SIG-M5 (cell line): ENCODE results near the gene ACACB.

ENCODE experiments used
- DNase-seq: peaks from one replicate; lab custom pipeline; 2025; lab: John Stamatoyannopoulos, UW

The ACACB gene

GRCh38 chr12:109214131-109214530 is 97.7 kb downstream of the ACACB start:
- DNase-seq: no peak

GRCh38 chr12:109218996-109219395 is 102.6 kb downstream of the ACACB start:
- no peak for DNase-seq

- no peak for DNase-seq
Measured at GRCh38 chr12:109219938-109220337, 103.6 kb downstream of the ACACB start.

- DNase-seq: no peak
Measured at GRCh38 chr12:109221277-109221931, 105.0 kb downstream of the ACACB start.

GRCh38 chr12:109222062-109222461 is 105.7 kb downstream of the ACACB start:
- no peak for DNase-seq

DNA sequence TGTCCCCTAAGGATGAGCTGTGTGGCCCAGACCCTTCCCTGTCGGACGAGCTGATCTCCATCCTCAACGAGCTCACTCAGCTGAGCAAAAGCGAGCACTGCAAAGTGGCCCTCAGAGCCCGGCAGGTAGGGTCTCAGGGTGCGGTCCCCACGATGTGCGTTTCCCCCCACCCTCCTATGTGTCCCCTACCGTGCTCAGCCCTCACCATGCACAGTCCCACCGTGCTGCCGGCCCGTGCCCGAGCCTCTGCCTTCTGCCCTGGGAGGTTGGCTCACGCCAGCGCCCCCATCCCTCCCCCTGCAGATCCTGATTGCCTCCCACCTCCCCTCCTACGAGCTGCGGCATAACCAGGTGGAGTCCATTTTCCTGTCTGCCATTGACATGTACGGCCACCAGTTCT is 106.1 kb downstream of the ACACB start:
- no peak for DNase-seq

DNA sequence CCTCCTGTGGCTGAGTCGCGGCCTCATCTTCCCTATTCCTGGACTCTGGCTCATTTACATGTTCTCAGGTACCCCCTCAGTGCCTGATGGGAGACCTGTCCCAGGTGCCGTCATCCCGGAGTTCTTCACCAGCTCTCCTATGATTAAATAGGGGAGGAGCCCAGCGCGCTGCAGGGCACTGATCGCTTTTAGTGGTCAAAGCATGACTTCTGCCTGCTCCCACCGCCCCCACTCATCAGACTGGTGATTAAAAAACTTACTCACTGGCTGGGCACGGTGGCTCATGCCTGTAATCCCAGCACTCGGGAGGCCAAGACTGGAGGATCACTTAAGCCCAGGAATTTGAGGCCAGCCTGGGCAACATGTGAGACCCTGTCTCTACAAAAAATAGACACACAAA is 106.8 kb downstream of the ACACB start:
- no peak for DNase-seq

- DNase-seq: no peak
Measured at GRCh38 chr12:109223868-109224267, 107.5 kb downstream of the ACACB start.

DNA sequence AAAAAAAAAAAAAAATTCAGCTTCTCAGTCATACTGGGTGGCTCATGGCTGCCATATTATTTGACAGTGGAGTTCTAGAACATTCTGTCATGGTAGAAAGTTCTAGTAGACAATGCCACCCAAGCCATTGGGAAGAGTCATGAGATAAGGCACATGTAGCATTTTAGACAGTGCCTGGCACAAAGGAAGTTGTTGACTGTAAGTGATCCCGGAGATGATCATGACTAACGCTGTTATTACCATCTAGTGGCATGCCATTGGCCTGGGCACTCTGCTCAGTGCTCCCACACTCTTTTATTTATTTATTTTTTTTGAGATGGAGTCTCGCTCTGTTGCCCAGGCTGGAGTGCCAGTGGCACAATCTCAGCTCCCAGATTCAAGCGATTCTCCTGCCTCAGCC is 112.3 kb downstream of the ACACB start:
- DNase-seq: no peak

DNA sequence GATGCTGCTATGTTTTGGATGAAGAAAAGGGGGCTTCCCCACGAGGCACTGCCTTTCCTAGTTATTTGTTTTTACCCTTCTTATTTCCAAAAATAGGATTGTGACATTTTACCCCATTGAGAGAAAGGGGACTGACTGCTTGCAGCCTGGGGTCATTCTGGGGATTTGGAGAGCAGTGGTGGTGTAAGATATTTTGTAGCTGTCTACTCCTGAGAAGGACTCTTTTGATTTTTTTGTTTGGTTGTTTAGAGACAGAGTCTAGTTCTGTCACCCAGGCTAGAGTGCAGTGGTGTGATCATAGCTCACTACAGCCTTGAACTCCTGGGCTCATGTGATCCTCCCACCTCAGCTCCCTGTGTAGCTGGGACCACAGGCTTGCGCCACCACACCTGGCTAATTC is 113.8 kb downstream of the ACACB start:
- DNase-seq: no peak

GRCh38 chr12:109232731-109233130 is 116.3 kb downstream of the ACACB start:
- no peak for DNase-seq

DNA sequence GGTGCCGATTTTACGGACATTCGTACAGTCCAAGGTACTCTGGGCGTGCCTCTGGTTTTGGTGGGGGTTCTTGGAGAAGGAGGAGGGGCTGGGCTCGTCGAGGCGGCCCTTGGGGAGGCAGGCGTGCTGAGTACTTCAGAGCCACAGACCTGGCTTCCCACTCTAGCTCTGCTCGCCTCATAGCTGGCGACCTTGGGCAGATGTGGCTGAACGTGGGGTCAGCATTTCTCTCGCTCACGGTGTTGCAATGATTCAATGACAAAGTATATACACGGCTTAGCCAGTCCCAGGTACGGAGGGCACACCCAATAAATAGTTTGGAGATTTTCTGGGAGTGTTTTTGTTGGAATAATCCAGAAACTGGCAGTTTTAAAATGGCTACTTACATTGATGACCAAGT is 117.6 kb downstream of the ACACB start:
- no peak for DNase-seq

- DNase-seq: no peak
Measured at GRCh38 chr12:109236257-109236656, 119.9 kb downstream of the ACACB start.

DNA sequence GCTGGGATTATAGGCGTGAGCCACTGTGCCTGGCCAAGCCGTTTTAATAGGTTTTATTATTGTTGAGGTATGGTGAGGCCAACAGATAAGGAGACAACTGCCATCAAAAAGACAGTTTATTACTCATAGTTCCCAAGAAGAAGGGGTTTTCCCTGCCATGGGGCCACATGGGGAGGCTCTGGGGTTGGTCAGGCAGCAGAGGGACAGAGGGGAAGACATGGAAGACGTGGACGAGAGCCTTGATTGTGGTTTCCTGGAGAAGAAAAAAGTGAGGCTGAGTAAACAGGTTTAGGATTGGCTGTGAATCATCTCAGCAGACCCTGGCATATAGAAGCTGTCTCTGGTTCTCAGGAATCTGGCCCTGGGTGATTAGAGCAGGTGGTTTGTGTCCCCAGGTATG is 122.8 kb downstream of the ACACB start:
- DNase-seq: no peak

DNA sequence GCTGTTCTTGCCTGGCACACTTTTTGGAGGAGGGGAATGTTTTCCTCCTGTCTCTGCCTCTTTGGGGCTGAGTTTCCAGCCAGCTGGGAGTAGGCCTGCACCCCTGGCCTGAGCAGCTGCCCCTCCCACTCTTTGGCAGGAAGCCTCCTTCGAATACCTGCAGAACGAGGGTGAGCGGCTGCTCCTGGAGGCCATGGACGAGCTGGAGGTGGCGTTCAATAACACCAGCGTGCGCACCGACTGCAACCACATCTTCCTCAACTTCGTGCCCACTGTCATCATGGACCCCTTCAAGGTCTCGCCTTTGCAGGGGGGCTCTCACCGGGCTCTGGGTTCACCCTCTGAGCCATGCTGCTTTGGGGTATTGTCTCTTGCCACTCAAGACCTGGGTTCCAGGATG is 123.3 kb downstream of the ACACB start:
- DNase-seq: no peak

- no peak for DNase-seq
Measured at GRCh38 chr12:109240365-109240764, 124.0 kb downstream of the ACACB start.

GRCh38 chr12:109241936-109242335 is 125.5 kb downstream of the ACACB start:
- DNase-seq: no peak

DNA sequence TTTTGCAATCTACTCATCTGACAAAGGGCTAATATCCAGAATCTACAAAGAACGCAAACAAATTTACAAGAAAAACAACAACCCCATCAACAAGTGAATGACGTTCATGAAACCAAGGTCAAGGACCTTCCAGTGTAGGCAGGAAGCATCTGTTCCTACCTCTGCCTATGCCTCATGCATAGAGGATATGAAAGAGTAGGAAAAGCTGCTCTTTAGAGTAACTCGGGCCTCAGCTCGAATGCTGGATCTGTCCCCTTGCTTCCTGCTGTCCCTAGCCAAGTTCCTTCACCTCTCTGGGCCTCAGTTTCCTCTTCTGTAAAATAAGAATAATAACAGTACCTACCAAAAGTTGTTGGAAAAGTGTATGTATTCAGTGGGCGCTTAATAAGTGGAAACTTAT is 127.7 kb downstream of the ACACB start:
- no peak for DNase-seq

DNA sequence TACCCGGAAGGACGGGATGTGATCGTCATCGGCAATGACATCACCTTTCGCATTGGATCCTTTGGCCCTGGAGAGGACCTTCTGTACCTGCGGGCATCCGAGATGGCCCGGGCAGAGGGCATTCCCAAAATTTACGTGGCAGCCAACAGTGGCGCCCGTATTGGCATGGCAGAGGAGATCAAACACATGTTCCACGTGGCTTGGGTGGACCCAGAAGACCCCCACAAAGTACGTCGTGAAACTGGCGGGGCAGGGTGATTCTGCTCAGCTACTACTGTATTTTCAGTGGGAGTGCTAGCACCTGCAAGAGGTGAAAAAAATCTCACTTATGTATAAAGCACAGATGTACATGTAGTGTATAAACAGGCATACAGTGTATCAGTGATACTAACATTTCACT is 129.8 kb downstream of the ACACB start:
- no peak for DNase-seq

- DNase-seq: no peak
Measured at GRCh38 chr12:109247831-109248654, 131.7 kb downstream of the ACACB start.

DNA sequence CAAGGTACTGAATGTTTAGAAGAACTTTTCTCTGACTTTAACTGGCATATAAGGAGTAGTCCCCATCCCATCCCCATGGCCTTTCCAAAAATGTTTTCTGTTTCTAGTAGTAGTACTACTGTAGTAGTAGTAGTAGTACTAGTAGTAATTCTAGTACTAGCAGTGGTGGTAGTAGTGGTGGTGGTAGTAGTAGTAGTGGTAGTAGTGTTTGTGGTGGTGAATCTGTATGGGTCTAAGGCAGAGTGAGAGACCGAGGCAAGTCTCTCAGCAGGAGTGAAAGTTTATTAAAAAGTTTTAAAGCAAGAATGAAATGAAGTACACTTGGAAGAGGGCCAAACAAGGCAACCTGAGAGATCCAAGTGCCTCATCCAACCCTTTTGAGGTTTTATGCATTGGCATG is 134.1 kb downstream of the ACACB start:
- no peak for DNase-seq

GRCh38 chr12:109252799-109253198 is 136.4 kb downstream of the ACACB start:
- DNase-seq: no peak

- no peak for DNase-seq
Measured at GRCh38 chr12:109253913-109254544, 137.6 kb downstream of the ACACB start.
